ENCODE data around the gene MRM3. TPM values are rescaled to one million over a fixed set of nuclear protein-coding genes. Genes with fewer than 3 reads are reported as not detected.
"Not testable (repeated sequence)": the region's sequence is repeated elsewhere in the genome, so short reads cannot be mapped to it uniquely, and the experiment has no call there.

The MRM3 gene
- total and polyA plus RNA-seq, 2 donors (not counting 1 experiment from before 2014, with no cell fraction given): 11.6 to 20.9 TPM

DNA sequence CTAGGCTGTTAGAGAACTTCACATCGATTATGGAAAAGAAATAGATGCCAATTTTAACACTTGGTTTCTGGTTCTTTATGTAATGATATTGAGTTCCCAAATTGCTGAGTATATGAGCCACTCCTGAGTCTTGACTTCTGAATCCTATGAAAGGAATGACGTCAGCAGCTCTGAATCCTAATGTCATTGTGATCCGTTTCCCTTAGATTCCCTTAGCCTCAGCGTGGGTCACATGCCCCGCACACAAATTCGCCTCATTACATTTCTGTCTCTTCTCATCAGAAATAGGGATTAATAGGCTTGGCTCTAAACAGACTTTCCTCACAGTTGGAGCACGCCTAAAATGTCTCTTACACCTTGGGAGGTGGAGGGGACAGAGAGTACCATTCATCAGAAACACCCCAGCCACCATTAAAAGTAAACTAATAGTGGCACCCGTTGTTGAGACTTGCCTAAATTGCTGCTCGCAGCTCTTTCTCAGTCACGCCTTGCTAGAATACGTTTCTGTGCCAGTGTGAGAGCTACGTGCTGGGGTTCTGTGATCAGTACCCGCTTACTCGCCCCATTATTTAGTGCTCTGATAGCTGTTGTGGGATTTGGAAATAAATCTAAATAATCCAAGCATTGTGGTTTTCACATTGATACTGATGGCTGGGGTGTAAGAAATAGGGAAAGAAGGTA lies 7.1 kb downstream of the MRM3 start:
- peaks cover 5% of the 10 kb centered on the region for H4K20me1 ChIP-seq (ENCODE audit: control insufficient read depth, insufficient read depth, low read length, poor library complexity, severe bottlenecking)
- H3K9me3 Mint-ChIP-seq (ENCODE audit: insufficient read depth): no peaks in the 10 kb centered on the region
- ChIA-PET CTCF (no interaction called here), POLR2A (no interaction called here)
- H3K4me3 Mint-ChIP-seq: no peak overlapping the region
- ATAC-seq (ENCODE audit: low read depth) (no peak), DNase-seq (no peak)
- TF ChIP-seq EZH2 (IDR thresholded peaks at IDR 0.05; ENCODE audit: borderline replicate concordance, insufficient read depth, low read depth, low read length, poor library complexity, severe bottlenecking): no peak
- TF ChIP-seq, protein P1, sequence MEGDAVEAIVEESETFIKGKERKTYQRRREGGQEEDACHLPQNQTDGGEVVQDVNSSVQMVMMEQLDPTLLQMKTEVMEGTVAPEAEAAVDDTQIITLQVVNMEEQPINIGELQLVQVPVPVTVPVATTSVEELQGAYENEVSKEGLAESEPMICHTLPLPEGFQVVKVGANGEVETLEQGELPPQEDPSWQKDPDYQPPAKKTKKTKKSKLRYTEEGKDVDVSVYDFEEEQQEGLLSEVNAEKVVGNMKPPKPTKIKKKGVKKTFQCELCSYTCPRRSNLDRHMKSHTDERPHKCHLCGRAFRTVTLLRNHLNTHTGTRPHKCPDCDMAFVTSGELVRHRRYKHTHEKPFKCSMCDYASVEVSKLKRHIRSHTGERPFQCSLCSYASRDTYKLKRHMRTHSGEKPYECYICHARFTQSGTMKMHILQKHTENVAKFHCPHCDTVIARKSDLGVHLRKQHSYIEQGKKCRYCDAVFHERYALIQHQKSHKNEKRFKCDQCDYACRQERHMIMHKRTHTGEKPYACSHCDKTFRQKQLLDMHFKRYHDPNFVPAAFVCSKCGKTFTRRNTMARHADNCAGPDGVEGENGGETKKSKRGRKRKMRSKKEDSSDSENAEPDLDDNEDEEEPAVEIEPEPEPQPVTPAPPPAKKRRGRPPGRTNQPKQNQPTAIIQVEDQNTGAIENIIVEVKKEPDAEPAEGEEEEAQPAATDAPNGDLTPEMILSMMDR (IDR thresholded peaks at IDR 0.05): no peak
- no peaks in the 10 kb centered on the region for H3K27me3 Mint-ChIP-seq
- no peak overlapping the region for H3K4me2 ChIP-seq (replicated peaks; ENCODE audit: low read depth, low read length, poor library complexity, severe bottlenecking)
- H3K27ac ChIP-seq (ENCODE audit: low read length in 2 of 2): no peak overlapping the region
- no peak overlapping the region for H3K9ac ChIP-seq (ENCODE audit: low read length)
- H3K4me1 Mint-ChIP-seq: peaks cover 4% of the 10 kb centered on the region
- H3K79me2 ChIP-seq (ENCODE audit: control insufficient read depth, insufficient read depth, low read length): peaks cover 13% of the 10 kb centered on the region
- H3K27ac Mint-ChIP-seq: no peak overlapping the region
- intact Hi-C loops (cut with micrococcal nuclease): no loop called here
- H2AFZ ChIP-seq (ENCODE audit: insufficient read depth, low read depth, low read length, poor library complexity, severe bottlenecking): no peak overlapping the region
- WGBS (ENCODE audit: insufficient coverage): 97% methylated on average over 9 of the region's 14 CpGs
- H3K9me3 ChIP-seq (ENCODE audit: control extremely low read depth in 1 of 3, control insufficient read depth in 2 of 3, insufficient read depth in 1 of 3, low read length in 2 of 3): no peaks in the 10 kb centered on the region
- no peak overlapping the region for H3K4me3 ChIP-seq (ENCODE audit: control extremely low read depth in 1 of 5, extremely low read depth in 1 of 5, insufficient read depth in 1 of 5, low read depth in 2 of 5, low read length in 4 of 5)
- peaks cover 7 to 50% of the 10 kb centered on the region in 2 experiments for H3K36me3 ChIP-seq (replicated peaks in 1 of 2; ENCODE audit: control extremely low read depth in 1 of 2, control insufficient read depth in 1 of 2, extremely low read depth in 1 of 2, insufficient read depth in 2 of 2, low read length in 1 of 2)
- H3K4me1 ChIP-seq (ENCODE audit: control insufficient read depth in 2 of 2, insufficient read depth in 2 of 2, low read length in 2 of 2): no peaks in the 10 kb centered on the region
- no peaks in the 10 kb centered on the region for H3K27me3 ChIP-seq (replicated peaks in 1 of 4; ENCODE audit: control extremely low read depth in 1 of 4, control insufficient read depth in 3 of 4, insufficient read depth in 4 of 4, low read length in 3 of 4)

DNA sequence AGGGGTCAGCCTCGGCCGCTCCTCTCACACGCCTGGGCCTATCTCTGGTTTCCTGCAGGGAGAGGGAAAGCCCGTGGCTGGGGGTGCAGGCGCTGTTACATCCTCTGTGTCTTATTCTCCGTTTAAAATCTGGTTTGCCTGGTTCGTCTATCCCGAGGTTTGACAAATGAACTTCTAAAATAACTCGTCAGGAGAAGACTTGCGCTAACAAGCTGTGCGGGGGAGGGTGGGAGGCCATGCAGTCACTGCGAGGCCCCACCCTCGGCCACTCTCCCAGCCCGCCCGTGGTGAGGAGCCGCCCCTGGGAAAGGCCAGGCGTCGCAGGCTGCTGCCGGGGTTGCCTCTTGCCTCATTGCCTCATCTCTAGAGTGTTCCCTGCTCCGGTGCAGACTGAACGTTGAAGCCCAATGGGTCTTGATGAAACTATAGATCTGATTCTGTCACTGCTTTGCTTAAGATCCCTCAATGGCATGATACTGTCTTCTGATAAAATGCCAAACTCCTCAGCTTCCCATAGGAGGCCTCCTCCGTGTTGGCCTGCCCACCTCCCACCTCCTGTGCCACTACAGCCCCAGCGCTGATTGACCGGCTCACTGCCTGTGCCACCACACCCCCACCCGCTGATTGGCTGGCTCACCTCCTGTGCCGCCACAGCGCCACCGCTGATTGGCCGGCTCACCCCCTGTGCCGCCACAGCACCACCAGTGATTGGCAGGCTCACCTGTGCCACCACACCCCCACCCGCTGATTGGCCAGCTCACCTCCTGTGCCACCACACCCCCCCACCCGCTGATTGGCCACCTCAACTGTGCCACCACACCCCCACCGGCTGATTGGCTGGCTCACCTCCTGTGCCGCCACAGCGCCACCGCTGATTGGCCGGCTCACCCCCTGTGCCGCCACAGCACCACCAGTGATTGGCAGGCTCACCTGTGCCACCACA lies 8.0 kb downstream of the MRM3 start:
- Histone ChIP-seq H3K79me2 (ENCODE audit: control insufficient read depth, insufficient read depth, low read length) (peaks cover 13% of the 10 kb centered on the region), H3K36me3 (replicated peaks in 1 of 2; ENCODE audit: control extremely low read depth in 1 of 2, control insufficient read depth in 1 of 2, extremely low read depth in 1 of 2, insufficient read depth in 2 of 2, low read length in 1 of 2) (peaks cover 7 to 45% of the 10 kb centered on the region in 2 experiments)
- H3K4me2 ChIP-seq (replicated peaks; ENCODE audit: low read depth, low read length, poor library complexity, severe bottlenecking); H3K9me3 Mint-ChIP-seq (ENCODE audit: insufficient read depth); H3K9ac ChIP-seq (ENCODE audit: low read length); ATAC-seq (ENCODE audit: low read depth); H3K4me3 ChIP-seq (ENCODE audit: control extremely low read depth in 1 of 5, extremely low read depth in 1 of 5, insufficient read depth in 1 of 5, low read depth in 2 of 5, low read length in 4 of 5); H3K9me3 ChIP-seq (ENCODE audit: control extremely low read depth in 1 of 3, control insufficient read depth in 2 of 3, insufficient read depth in 1 of 3, low read length in 2 of 3); DNase-seq; H3K4me3 Mint-ChIP-seq; POLR2A ChIA-PET; intact Hi-C loops (cut with micrococcal nuclease); H4K20me1 ChIP-seq (ENCODE audit: control insufficient read depth, insufficient read depth, low read length, poor library complexity, severe bottlenecking); CTCF ChIA-PET; H3K4me1 Mint-ChIP-seq; H3K27me3 ChIP-seq (replicated peaks in 1 of 4; ENCODE audit: control extremely low read depth in 1 of 4, control insufficient read depth in 3 of 4, insufficient read depth in 4 of 4, low read length in 3 of 4); H3K27ac ChIP-seq (ENCODE audit: low read length in 2 of 2); H2AFZ ChIP-seq (ENCODE audit: insufficient read depth, low read depth, low read length, poor library complexity, severe bottlenecking); H3K4me1 ChIP-seq (ENCODE audit: control insufficient read depth in 2 of 2, insufficient read depth in 2 of 2, low read length in 2 of 2); H3K27ac Mint-ChIP-seq; H3K27me3 Mint-ChIP-seq: not testable (repeated sequence)
- WGBS (ENCODE audit: insufficient coverage): 94% methylated on average over 22 of the region's 38 CpGs

DNA sequence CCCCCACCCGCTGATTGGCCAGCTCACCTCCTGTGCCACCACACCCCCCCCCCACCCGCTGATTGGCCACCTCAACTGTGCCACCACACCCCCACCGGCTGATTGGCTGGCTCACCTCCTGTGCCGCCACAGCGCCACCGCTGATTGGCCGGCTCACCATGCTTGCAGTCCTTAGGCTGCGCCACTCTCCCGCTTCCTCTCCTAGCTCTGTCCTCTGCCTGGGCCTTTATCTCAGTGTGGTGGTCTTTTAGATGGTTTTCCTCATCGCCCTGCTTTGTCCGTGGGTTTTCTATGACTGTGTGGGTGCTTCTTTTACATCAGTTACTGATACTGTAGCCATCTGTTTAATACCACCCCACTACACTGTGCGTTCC lies 8.7 kb downstream of the MRM3 start:
- H3K27me3 ChIP-seq (replicated peaks in 1 of 4; ENCODE audit: control extremely low read depth in 1 of 4, control insufficient read depth in 3 of 4, insufficient read depth in 4 of 4, low read length in 3 of 4); H3K4me3 Mint-ChIP-seq; H2AFZ ChIP-seq (ENCODE audit: insufficient read depth, low read depth, low read length, poor library complexity, severe bottlenecking); intact Hi-C loops (cut with micrococcal nuclease); H3K4me1 Mint-ChIP-seq; H3K9ac ChIP-seq (ENCODE audit: low read length); POLR2A ChIA-PET; H3K4me2 ChIP-seq (replicated peaks; ENCODE audit: low read depth, low read length, poor library complexity, severe bottlenecking); H3K27me3 Mint-ChIP-seq; DNase-seq; ATAC-seq (ENCODE audit: low read depth); CTCF ChIA-PET; H3K9me3 Mint-ChIP-seq (ENCODE audit: insufficient read depth); H3K27ac ChIP-seq (ENCODE audit: low read length in 2 of 2); H3K4me1 ChIP-seq (ENCODE audit: control insufficient read depth in 2 of 2, insufficient read depth in 2 of 2, low read length in 2 of 2); H3K9me3 ChIP-seq (ENCODE audit: control extremely low read depth in 1 of 3, control insufficient read depth in 2 of 3, insufficient read depth in 1 of 3, low read length in 2 of 3); H3K4me3 ChIP-seq (ENCODE audit: control extremely low read depth in 1 of 5, extremely low read depth in 1 of 5, insufficient read depth in 1 of 5, low read depth in 2 of 5, low read length in 4 of 5); H3K27ac Mint-ChIP-seq; H4K20me1 ChIP-seq (ENCODE audit: control insufficient read depth, insufficient read depth, low read length, poor library complexity, severe bottlenecking): not testable (repeated sequence)
- no CpG with 5 or more reads among the region's 12 CpGs for WGBS (ENCODE audit: insufficient coverage)
- H3K79me2 ChIP-seq (ENCODE audit: control insufficient read depth, insufficient read depth, low read length): peaks cover 12% of the 10 kb centered on the region
- H3K36me3 ChIP-seq (replicated peaks in 1 of 2; ENCODE audit: control extremely low read depth in 1 of 2, control insufficient read depth in 1 of 2, extremely low read depth in 1 of 2, insufficient read depth in 2 of 2, low read length in 1 of 2): peaks cover 7 to 45% of the 10 kb centered on the region in 2 experiments

Data from B cell (primary cell).